Activated T-helper 9 cell treated with anti-CD3 and anti-CD28 coated beads, Interleukin-2, amount 50 U/mL, for 16 hours (primary cell): ENCODE measurements around the gene ZNFX1.
"Not testable (repeated sequence)": the region's sequence is repeated elsewhere in the genome, so short reads cannot be mapped to it uniquely, and the experiment has no call there.

Source experiments
- DNase-seq: peaks from one replicate; pipeline ENCODE4 v3.0.0-alpha.2; 2020; ENCODE audit warnings: low read depth

The ZNFX1 gene

DNA sequence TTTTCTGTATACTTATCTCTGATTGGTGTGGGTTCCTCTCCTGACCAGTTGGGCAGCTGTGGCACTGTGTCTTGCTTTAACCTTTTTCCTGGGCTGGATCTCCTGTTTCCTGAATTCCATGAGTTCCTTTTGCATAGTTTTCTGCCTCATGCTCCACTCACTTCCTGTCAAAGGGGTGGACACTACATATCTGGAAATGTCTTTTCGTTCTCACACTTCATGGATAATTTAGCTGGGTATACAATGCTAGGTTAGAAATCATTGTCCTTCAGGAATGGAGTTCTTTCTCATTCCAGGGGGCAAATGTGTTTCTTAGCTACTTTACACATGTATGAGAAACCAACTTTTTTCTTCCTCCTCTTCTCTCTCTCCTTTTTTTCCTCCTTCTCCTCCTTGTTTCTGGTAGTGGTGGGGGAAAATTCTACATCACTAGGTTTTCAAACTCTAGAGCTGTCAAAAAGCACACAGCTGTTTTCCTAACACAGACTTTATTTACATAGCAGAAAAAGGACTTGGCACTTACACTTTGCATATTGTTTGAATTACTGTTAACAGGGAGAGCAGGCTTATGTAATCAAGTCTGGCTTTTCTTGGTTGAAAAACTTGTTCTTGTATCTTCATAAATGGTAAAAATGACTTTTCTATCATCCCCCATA, 67.6 kb downstream of the ZNFX1 start:
- no peak for DNase-seq

- DNase-seq: no peak
Observed at GRCh38 chr20:49207076-49207475, 70.8 kb downstream of the ZNFX1 start.

DNA sequence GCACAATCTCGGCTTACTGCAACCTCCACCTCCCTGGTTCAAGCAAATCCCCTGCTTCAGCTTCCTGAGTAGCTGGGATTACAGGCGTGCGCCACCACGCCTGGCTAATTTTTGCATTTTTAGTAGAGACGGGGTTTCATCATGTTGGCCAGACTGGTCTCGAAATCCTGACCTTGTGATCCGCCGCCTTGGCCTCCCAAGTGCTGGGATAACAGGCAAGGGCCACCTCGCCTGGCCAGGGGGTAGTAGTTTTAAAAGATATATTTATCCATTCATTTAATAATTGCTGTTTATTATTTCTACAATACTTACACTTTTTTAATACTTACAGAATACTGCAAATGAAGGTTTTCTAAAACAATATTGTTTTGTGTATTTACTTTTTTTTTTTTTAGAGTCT, 74.1 kb downstream of the ZNFX1 start:
- DNase-seq: no peak

DNA sequence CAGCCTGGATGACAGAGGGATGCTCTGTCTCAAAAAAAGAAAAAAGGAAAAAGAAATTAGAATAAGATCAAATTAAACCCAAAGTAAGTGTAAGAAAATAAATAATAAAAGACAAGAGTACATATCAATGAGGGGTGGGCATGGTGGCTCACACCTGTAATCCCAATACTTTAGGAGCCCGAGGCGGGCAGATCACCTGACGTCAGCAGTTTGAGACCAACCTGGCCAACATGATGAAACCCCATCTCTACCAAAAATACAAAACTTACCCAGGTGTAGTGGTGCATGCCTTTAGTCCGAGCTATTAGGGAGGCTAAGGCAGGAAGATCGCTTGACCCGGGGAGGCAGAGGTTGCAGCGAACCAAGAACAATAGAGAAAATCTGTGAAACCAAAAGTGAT, 74.8 kb downstream of the ZNFX1 start:
- no peak for DNase-seq

DNA sequence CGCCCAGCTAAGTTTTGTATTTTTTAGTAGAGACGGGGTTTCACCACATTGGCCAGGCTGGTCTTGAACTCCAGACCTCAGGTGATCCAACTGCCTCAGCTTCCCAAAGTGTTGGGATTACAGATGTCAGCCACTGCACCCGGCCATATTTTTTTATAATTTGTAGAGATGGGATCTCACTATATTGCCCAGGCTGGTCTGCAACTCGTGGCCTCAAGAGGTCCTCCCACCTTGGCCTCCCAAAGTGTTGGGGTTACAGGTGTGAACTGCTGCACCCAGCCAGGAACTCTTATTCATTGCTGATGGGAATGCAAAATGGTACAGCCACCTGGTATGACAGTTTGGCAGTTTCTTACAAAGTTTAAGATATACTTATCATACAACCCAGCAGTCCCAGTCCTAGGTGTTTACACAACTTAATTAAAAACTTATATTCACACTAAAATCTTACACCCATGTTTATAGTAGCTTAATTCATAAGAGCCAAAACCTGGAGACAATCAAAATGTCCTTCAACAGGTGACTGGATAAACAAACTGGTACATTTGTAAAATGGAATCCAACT, 78.0 kb downstream of the ZNFX1 start:
- no peak for DNase-seq

DNA sequence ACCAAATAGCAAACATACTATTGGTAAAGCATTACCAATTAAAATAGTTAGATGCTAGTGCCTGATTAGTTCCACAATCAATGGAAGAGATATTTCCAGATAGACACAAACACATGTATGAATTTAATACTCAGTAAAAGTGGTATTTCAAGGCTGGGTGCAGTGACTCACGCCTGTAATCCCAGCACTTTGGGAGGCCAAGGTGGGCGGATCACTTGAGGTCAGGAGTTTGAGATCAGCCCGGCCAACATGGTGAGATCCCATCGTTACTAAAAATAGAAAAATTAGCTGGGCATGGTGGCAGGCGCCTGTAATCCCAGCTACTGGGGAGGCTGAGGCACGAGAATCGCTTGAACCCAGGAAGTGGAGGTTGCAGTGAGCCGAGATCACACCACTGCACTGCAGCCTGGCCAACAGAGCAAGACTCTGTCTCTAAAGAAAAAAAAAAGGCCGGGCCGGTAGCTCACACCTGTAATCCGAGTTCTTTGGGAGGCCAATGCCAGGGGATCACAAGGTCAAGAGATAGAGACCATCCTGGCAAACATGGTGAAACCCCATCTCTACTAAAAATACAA, 84.8 kb downstream of the ZNFX1 start:
- DNase-seq: not testable (repeated sequence)
